GM12872 (cell line): ENCODE results near the gene APLNR.

Source experiments
- CTCF ChIP-seq: IDR thresholded peaks from 3 replicates; pipeline ENCODE4 v1.5.1; 2011; ENCODE audit warnings: low read depth, mild to moderate bottlenecking, low read length, moderate library complexity; ENCODE audit not compliant: insufficient read depth

APLNR gene

GRCh38 chr11:57276169-57276970 is 39.3 kb upstream of the APLNR start:
- TF ChIP-seq CTCF: no peak

- TF ChIP-seq CTCF: no peak
Observed at GRCh38 chr11:57275582-57275981, 38.5 kb upstream of the APLNR start.

- no peak for TF ChIP-seq CTCF
Observed at GRCh38 chr11:57274904-57275498, 38.0 kb upstream of the APLNR start.

- no peak for TF ChIP-seq CTCF
Observed at GRCh38 chr11:57273448-57274058, 36.5 kb upstream of the APLNR start.

GRCh38 chr11:57269571-57270021 is 32.5 kb upstream of the APLNR start:
- TF ChIP-seq CTCF: no peak

GRCh38 chr11:57266157-57266556 is 29.1 kb upstream of the APLNR start:
- TF ChIP-seq CTCF: no peak

GRCh38 chr11:57263351-57263750 is 26.3 kb upstream of the APLNR start:
- TF ChIP-seq CTCF: no peak
